H9 (cell line): ENCODE results near the gene SHB. TPM values are rescaled to one million over a fixed set of nuclear protein-coding genes. Genes with fewer than 3 reads are reported as not detected.
A peak's percentile ranks its signal among the peaks of the same experiment; 100 is the strongest.

Source experiments
- DNase-seq: peaks from one replicate; pipeline ENCODE4 v3.0.0-alpha.2; 2017
- H2AFZ ChIP-seq: one replicate; pipeline ENCODE4 v1.6.1; 2013; ENCODE audit warnings: mild to moderate bottlenecking, low read length, control low read depth, moderate library complexity
- H2AK5ac ChIP-seq: 2 replicates; pipeline ENCODE4 v1.6.1; 2013; ENCODE audit warnings: low read length, control low read depth, mixed read lengths; ENCODE audit not compliant: insufficient read length
- H2BK120ac ChIP-seq: one replicate; pipeline ENCODE4 v1.6.1; 2013; ENCODE audit warnings: low read depth, mild to moderate bottlenecking, low read length, control low read depth, inconsistent platforms; ENCODE audit not compliant: poor library complexity, severe bottlenecking
- H2BK12ac ChIP-seq: 2 replicates; pipeline ENCODE4 v1.6.1; 2013; ENCODE audit warnings: low read length, control low read depth, mixed read lengths, low read depth; ENCODE audit not compliant: insufficient read length
- H2BK15ac ChIP-seq: 2 replicates; pipeline ENCODE4 v1.6.1; 2013; ENCODE audit warnings: low read depth, low read length, control low read depth
- H2BK20ac ChIP-seq: one replicate; pipeline ENCODE4 v1.6.1; 2013; ENCODE audit warnings: low read depth, mild to moderate bottlenecking, low read length, control low read depth, inconsistent platforms; ENCODE audit not compliant: poor library complexity, severe bottlenecking
- H2BK5ac ChIP-seq: 2 replicates; pipeline ENCODE4 v1.6.1; 2013; ENCODE audit warnings: low read length, control low read depth, mixed read lengths; ENCODE audit not compliant: insufficient read length
- H3K14ac ChIP-seq: 2 replicates; pipeline ENCODE4 v1.6.1; 2013; ENCODE audit warnings: low read length, control low read depth; ENCODE audit not compliant: insufficient read depth
- H3K18ac ChIP-seq: 2 replicates; pipeline ENCODE4 v1.6.1; 2013; ENCODE audit warnings: low read depth, mild to moderate bottlenecking, mixed read lengths, low read length, control low read depth; ENCODE audit not compliant: insufficient read length
- H3K23ac ChIP-seq: 2 replicates; pipeline ENCODE4 v1.6.1; 2013; ENCODE audit warnings: low read length, control low read depth, mixed read lengths, low read depth; ENCODE audit not compliant: insufficient read length
- H3K23me2 ChIP-seq: 2 replicates; pipeline ENCODE4 v1.6.1; 2013; ENCODE audit warnings: low read depth, mild to moderate bottlenecking, mixed read lengths, low read length, control low read depth; ENCODE audit not compliant: insufficient read length, poor library complexity, severe bottlenecking
- H3K27ac ChIP-seq: 2 replicates; pipeline ENCODE4 v1.5.1; 2013; ENCODE audit warnings: low read length, control low read depth, mixed read lengths, low read depth; ENCODE audit not compliant: insufficient read length
- H3K27me3 ChIP-seq: 2 replicates; pipeline ENCODE4 v1.6.1; 2013; ENCODE audit warnings: low read length, control low read depth, inconsistent platforms; ENCODE audit not compliant: insufficient read depth
- H3K4ac ChIP-seq: 2 replicates; pipeline ENCODE4 v1.6.1; 2013; ENCODE audit warnings: low read depth, mild to moderate bottlenecking, control low read depth, inconsistent platforms, low read length, moderate library complexity
- H3K4me1 ChIP-seq: 2 replicates; pipeline ENCODE4 v1.6.1; 2013; ENCODE audit warnings: low read length, control low read depth, inconsistent platforms; ENCODE audit not compliant: insufficient read depth
- H3K4me2 ChIP-seq: 2 replicates; pipeline ENCODE4 v1.6.1; 2013; ENCODE audit warnings: low read length, control low read depth, mixed read lengths; ENCODE audit not compliant: insufficient read length, insufficient read depth
- H3K56ac ChIP-seq: 2 replicates; pipeline ENCODE4 v1.6.1; 2013; ENCODE audit warnings: low read depth, mild to moderate bottlenecking, mixed read lengths, low read length, control low read depth; ENCODE audit not compliant: insufficient read length
- H3K79me1 ChIP-seq: 2 replicates; pipeline ENCODE4 v1.6.1; 2013; ENCODE audit warnings: low read depth, mild to moderate bottlenecking, moderate library complexity, low read length, control low read depth, inconsistent platforms; ENCODE audit not compliant: insufficient read depth, poor library complexity, severe bottlenecking
- H3K79me2 ChIP-seq: 2 replicates; pipeline ENCODE4 v1.6.1; 2013; ENCODE audit warnings: low read length, control low read depth, inconsistent platforms; ENCODE audit not compliant: insufficient read depth
- H3K9ac ChIP-seq: 2 replicates; pipeline ENCODE4 v1.6.1; 2013; ENCODE audit warnings: low read length, control low read depth, mixed read lengths; ENCODE audit not compliant: insufficient read length; ENCODE audit errors: extremely low read depth
- H3K9me3 ChIP-seq: one replicate; pipeline ENCODE4 v1.6.1; 2013; ENCODE audit warnings: low read depth, low read length, inconsistent platforms; ENCODE audit not compliant: control insufficient read depth
- H3T11ph ChIP-seq: one replicate; pipeline ENCODE4 v1.6.1; 2013; ENCODE audit warnings: mild to moderate bottlenecking, low read length, control low read depth, inconsistent platforms
- H4K20me1 ChIP-seq: one replicate; pipeline ENCODE4 v1.6.1; 2013; ENCODE audit not compliant: control insufficient read depth, insufficient read length, insufficient read depth
- H4K5ac ChIP-seq: 2 replicates; pipeline ENCODE4 v1.6.1; 2013; ENCODE audit warnings: low read depth, mild to moderate bottlenecking, mixed read lengths, low read length, control low read depth; ENCODE audit not compliant: insufficient read length
- H4K8ac ChIP-seq: replicated peaks from 2 replicates; pipeline ENCODE4 v1.6.1; 2013; ENCODE audit warnings: low read length, control low read depth, mixed read lengths, low read depth; ENCODE audit not compliant: insufficient read length
- H4K91ac ChIP-seq: 2 replicates; pipeline ENCODE4 v1.6.1; 2013; ENCODE audit warnings: low read depth, mild to moderate bottlenecking, moderate library complexity, mixed read lengths, low read length, control low read depth; ENCODE audit not compliant: insufficient read length
- H3K27ac Mint-ChIP-seq, 3 experiments: 2 replicates in 2 of 3; 3 replicates in 1 of 3; pipeline ENCODE4 v1.8.0; 2020 to 2021; ENCODE audit warnings: mixed read lengths in 3 of 3, mild to moderate bottlenecking in 1 of 3, moderate library complexity in 1 of 3
- H3K27me3 Mint-ChIP-seq: 2 replicates; pipeline ENCODE4 v1.8.0; 2021; ENCODE audit warnings: low read depth, mild to moderate bottlenecking, moderate library complexity, mixed read lengths
- H3K36me3 Mint-ChIP-seq, 3 experiments: 2 replicates in 2 of 3; 3 replicates in 1 of 3; pipeline ENCODE4 v1.8.0; 2020 to 2021; ENCODE audit warnings: low read depth in 3 of 3, mixed read lengths in 3 of 3; ENCODE audit not compliant: insufficient read depth in 1 of 3
- H3K4me1 Mint-ChIP-seq, 2 experiments: 2 replicates each; pipeline ENCODE4 v1.8.0; 2020; ENCODE audit warnings: mixed read lengths in 2 of 2
- H3K4me3 Mint-ChIP-seq, 2 experiments: 2 replicates in 1 of 2; 3 replicates in 1 of 2; pipeline ENCODE4 v1.8.0; 2020 to 2021; ENCODE audit warnings: mild to moderate bottlenecking in 2 of 2, mixed read lengths in 2 of 2, moderate library complexity in 1 of 2
- H3K9me3 Mint-ChIP-seq, 2 experiments: 2 replicates in 1 of 2; 3 replicates in 1 of 2; pipeline ENCODE4 v1.8.0; 2020; ENCODE audit warnings: mild to moderate bottlenecking in 2 of 2, mixed read lengths in 2 of 2, moderate library complexity in 1 of 2
- WGBS: extraction: QIAGEN DNeasy Blood & Tissue Kit; methylation state at CpG from one replicate; pipeline ENCODE4 v1.1.7; 2013; ENCODE audit warnings: missing lambda C conversion rate, low lambda C conversion rate, mixed read lengths; ENCODE audit not compliant: insufficient read length; ENCODE audit errors: extremely low coverage; 5-methylcytosine and 5-hydroxymethylcytosine counted together
- total RNA-seq: library from RNA; stranded (reverse); gene quantifications from 2 replicates; pipeline ENCODE4 v1.2.1, GENCODE V29; 2021
- TF ChIP-seq, protein P1 (sequence below): fragments of 200-600 bp; sonication (generic); conservative IDR thresholded peaks from 3 replicates; pipeline ENCODE4 v1.8.0; 2021; ENCODE audit warnings: antibody characterized with exemption, mild to moderate bottlenecking

Gene SHB
- total RNA-seq, 1 experiment from 2014 or later = 14.6 TPM

DNA sequence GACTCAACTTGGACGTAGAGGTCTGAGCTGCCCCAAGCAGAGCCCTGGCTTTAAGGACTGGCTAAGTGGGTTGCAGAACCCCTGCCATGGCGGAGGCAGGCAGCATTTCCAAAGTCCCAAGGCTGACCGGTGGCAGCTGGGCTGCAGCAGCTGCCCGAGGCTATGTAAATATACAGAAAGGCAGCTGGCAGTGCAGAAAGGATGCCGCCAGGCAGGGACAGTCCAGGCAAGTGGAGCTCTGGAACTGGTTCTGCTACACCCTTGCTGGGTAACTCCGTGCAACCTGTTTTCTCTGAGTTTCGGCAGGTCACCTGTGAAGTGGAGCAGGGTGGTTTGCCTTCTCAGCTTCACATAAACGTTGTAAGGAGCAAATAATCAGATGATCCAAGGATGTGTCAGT lies 46.0 kb downstream of the SHB start:
- Histone ChIP-seq H3K23ac (no peak overlapping the region), H3K79me2 (no peaks in the 10 kb centered on the region), H3K9me3 (no peaks in the 10 kb centered on the region), H3K79me1 (no peaks in the 10 kb centered on the region), H3K4ac (no peak overlapping the region), H3K23me2 (no peaks in the 10 kb centered on the region), H4K20me1 (no peaks in the 10 kb centered on the region), H3K27me3 (no peaks in the 10 kb centered on the region), H4K5ac (no peak overlapping the region), H2BK20ac (no peak overlapping the region), H2BK15ac (no peak overlapping the region), H3K4me2 (no peak overlapping the region), H3K14ac (no peak overlapping the region), H2BK5ac (no peak overlapping the region), H3K4me1 (peaks cover 30% of the 10 kb centered on the region), H3K27ac (no peak overlapping the region), H3K56ac (no peak overlapping the region), H4K91ac (no peak overlapping the region), H2BK12ac (no peak overlapping the region), H3K9ac (no peak overlapping the region), H2AK5ac (no peak overlapping the region), H2AFZ (no peak overlapping the region), H2BK120ac (no peak overlapping the region), H3K18ac (no peak overlapping the region), H4K8ac (no peak overlapping the region), H3T11ph (no peak overlapping the region)
- H3K27ac Mint-ChIP-seq = peak overlapping the region; percentile 49 to 85 (median 75); a peak in 5 of 7 replicates
- no peaks in the 10 kb centered on the region; a peak in 1 of 7 replicates for H3K36me3 Mint-ChIP-seq
- WGBS = no CpG with 5 or more reads among the region's 8 CpGs
- no peaks in the 10 kb centered on the region for H3K9me3 Mint-ChIP-seq
- TF ChIP-seq, protein P1, sequence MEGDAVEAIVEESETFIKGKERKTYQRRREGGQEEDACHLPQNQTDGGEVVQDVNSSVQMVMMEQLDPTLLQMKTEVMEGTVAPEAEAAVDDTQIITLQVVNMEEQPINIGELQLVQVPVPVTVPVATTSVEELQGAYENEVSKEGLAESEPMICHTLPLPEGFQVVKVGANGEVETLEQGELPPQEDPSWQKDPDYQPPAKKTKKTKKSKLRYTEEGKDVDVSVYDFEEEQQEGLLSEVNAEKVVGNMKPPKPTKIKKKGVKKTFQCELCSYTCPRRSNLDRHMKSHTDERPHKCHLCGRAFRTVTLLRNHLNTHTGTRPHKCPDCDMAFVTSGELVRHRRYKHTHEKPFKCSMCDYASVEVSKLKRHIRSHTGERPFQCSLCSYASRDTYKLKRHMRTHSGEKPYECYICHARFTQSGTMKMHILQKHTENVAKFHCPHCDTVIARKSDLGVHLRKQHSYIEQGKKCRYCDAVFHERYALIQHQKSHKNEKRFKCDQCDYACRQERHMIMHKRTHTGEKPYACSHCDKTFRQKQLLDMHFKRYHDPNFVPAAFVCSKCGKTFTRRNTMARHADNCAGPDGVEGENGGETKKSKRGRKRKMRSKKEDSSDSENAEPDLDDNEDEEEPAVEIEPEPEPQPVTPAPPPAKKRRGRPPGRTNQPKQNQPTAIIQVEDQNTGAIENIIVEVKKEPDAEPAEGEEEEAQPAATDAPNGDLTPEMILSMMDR = no peak
- no peak overlapping the region for H3K4me3 Mint-ChIP-seq
- H3K27me3 Mint-ChIP-seq = no peaks in the 10 kb centered on the region
- DNase-seq = no peak
- H3K4me1 Mint-ChIP-seq = peaks cover 89 to 92% of the 10 kb centered on the region in 2 experiments
